ENCODE results near the gene CASP7.
A peak's percentile ranks its signal among the peaks of the same experiment; 100 is the strongest.

CASP7 gene

GRCh38 chr10:113666682-113667252 lies 12.9 kb upstream of the CASP7 start:
- DNase-seq = peak; percentile 68

DNA sequence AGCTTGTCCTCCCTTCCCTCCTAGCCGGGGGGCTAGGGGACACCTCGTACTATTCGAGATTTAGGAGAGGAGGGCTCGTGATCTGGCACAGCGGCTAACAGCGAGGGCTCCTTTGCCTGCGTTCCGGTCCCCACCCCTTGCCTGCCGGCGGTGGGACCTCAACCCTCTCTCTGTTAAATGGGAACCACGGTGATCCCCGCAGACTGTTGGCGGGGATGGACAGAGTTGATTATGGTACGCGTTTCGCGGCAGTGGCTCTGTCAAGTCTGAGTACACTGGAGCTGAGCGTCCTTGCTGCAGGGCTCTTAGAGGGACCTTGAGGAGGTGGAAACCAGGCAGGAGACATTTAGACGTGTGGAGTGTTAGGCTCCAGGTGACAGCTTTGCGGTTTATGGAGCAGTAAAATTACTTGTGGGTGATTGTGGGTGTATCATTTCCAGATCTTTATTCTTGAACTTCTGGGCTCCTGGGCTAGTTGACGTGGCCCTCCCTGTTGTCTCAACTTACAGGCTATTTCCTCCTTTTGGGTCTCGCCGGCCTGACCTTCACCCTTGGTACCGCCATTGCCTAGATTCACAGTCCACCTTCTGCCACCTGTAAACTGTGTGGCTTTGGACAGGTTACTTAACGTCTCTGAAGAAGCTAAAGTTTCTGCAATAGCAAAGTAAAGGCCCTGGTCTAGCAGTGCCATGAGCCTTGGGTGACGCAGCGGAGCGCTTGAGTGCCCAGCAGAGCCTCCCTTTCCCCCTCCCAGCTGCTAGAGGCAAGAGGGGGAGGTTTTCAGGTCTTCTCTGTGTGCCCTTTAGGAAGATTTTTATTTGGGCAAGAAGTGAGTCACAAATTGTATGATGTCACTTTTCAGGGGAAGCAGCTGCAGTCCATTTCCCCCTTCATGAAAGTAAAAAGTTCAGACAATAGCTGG lies 739 bp downstream of the CASP7 start:
- DNase-seq = peak; percentile 35

DNA sequence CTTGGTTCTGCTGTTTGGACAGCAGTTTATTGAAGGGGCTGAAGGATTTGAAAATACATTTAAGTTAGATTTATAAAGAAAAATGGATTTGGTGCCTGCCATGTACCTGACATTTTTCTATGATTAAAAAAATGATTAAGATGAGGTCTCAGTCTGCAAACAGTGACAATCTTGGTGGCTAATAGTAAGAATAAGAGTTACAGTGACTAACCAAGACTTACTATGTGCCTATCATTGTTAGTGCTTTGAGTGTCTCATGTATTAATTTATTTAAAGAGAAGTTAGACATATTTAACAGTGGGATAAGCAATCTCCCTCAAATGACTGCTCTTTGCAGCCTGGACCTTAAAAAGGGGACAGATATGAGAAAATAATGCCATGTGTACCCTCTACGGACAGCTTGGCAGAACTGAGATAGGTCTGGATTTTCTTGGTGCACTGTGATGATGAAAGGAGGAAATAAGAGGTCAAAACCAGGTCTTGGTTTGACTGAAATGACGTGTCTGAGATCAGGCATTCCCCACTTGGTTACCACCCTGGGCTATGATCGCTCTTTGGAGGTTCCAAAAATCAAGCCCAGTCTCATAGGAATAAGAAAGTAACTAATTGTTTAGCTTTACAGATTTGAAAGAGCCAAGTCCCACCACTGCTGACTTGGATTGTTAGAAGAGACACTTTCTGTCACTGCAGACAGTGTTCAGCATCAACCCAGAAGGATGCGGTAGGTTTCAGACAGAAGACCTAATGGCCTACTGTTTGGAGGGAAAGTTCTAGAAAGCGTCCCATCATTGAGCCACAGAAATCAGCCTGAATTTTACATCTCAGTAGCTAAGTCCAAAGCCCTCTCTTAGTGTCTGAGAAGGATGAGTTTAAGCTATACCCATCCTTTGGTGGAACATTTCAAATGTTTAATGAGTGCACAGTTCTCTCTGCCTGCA lies 2.1 kb downstream of the CASP7 start:
- peak; percentile 73 for DNase-seq

- no peak for DNase-seq
Observed at GRCh38 chr10:113683300-113683699, 3.6 kb downstream of the CASP7 start.

GRCh38 chr10:113686028-113686427 lies 6.3 kb downstream of the CASP7 start:
- DNase-seq = no peak

- DNase-seq = no peak
Observed at GRCh38 chr10:113687037-113687436, 7.3 kb downstream of the CASP7 start.

GRCh38 chr10:113689057-113689456 lies 9.3 kb downstream of the CASP7 start:
- no peak for DNase-seq

DNA sequence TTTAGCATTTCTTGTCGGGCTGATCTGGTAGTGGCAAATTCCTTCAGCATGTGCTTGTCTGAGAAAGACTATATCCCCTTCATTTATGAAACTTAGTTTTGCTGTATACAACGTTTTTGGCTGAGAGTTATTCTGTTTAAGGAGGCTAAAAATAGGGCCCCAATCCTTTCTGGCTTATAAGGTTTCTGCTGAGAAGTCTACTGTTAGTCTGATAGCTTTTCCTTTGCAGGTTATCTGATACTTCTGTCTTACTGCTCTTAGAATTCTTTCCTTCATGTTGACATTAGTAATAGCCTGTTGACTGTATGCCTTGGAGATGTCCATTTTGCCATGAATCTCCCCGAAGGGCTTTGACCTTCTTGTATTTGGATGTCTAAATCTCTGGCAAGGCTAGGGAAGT lies 9.9 kb downstream of the CASP7 start:
- DNase-seq = no peak

GRCh38 chr10:113690749-113691148 lies 11.0 kb downstream of the CASP7 start:
- no peak for DNase-seq

- DNase-seq = no peak
Observed at GRCh38 chr10:113691381-113691780, 11.7 kb downstream of the CASP7 start.

- DNase-seq = no peak
Observed at GRCh38 chr10:113692271-113692670, 12.6 kb downstream of the CASP7 start.

- DNase-seq = no peak
Observed at GRCh38 chr10:113693348-113693747, 13.6 kb downstream of the CASP7 start.

GRCh38 chr10:113695691-113696090 lies 16.0 kb downstream of the CASP7 start:
- no peak for DNase-seq

DNA sequence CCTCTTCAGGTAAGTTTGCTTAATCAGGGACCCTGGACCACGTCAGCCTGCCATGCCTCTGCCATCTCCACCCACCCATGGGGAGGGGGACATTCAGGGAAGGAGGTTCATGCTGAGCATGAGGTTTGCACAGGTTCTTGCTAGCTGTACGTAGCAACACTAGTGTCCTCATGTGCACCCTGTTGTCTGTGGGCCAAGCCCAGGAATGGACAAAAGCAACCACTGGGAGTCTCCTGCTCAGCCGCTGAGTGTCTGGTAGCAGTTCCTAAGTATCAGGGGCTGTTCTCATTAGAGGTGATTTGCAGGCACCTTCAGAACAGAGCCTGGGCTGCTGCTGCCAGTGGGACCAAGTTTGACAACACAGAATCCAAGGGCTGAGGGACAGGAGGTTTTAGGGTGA lies 17.9 kb downstream of the CASP7 start:
- DNase-seq = no peak

DNA sequence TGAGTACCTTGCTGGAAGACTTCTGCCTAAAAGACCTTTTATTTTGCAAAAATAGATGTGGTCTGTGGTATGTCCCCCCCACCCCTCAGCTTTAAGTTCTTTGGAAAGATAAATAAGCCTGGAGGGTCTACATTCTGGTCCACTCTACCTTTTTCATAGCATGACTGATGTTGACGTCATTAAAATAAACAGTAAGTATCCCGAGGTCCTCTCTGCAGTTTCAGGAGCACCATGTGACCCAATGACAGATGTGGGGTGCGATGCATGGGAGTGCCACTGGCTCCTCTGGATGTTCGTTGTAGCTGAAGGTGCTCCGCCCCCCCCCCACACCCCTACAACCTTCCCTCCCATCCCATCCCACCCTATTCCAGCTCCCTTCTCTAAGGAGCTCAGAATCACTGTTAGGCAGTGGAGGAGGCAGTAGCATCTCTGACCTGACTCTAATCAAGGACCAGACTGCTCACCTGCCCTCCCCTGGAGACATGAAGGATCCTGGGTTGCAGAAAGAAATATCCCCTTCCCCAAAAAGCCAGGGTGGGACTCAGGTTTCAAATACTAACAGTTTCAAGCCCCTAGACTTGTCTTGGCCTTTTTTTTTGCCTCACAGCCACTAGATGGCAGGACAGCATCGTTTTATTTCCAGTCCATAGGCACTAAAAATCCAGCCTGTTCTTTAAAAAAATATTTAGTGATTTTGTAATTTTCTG lies 25.1 kb downstream of the CASP7 start:
- DNase-seq = peak; percentile 27

DNA sequence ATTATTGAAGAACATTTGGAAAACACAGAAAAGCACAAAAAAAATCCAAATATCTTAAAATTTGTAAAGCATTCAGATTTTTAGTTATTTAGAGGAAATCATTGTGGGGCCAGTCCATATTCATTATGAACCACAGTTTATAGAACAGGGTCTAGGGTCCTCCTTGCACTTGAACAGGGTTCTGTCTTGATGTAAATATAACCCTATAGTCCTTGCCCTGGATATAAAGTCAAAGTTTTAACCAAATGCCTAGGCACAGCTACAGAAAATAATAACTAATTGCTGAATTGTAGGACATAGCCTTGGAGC lies 25.6 kb downstream of the CASP7 start:
- DNase-seq = no peak

DNA sequence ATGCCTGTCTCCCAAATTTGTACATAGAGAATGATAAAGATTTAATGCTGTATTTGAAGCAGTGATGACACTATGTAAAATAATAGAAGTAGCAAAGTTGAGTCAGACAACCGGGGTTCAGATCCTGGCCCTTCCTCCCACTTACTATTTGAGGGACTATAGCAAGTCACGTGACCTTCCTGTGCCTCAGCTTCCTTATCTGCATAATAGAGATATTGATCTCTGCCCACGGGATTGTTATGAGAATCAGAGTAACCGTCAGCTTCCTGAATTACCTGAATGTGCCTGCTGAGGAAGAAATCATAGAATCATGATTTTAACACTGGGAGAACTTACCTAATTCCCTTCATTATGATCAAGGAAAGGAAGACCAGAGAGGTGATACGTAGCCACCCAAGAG lies 26.9 kb downstream of the CASP7 start:
- no peak for DNase-seq

DNA sequence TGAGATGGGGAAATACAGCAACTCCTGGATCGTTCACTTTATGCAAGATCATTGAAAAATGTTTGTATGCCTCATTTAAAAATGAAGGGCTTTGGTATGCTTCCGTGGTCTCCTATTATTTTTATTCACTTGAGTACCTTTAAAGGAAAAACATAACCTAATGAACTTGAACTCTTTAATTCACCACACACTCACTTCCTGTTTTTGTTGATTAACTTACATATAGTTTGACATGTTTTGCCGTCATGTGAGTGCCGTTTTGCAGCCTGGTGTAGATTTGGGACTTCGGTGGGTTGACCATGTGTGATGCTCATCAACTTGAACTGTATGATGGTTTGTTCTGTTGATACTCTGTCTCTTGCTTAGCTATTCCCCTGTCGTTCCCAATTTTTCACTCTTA lies 28.9 kb downstream of the CASP7 start:
- DNase-seq = no peak

DNA sequence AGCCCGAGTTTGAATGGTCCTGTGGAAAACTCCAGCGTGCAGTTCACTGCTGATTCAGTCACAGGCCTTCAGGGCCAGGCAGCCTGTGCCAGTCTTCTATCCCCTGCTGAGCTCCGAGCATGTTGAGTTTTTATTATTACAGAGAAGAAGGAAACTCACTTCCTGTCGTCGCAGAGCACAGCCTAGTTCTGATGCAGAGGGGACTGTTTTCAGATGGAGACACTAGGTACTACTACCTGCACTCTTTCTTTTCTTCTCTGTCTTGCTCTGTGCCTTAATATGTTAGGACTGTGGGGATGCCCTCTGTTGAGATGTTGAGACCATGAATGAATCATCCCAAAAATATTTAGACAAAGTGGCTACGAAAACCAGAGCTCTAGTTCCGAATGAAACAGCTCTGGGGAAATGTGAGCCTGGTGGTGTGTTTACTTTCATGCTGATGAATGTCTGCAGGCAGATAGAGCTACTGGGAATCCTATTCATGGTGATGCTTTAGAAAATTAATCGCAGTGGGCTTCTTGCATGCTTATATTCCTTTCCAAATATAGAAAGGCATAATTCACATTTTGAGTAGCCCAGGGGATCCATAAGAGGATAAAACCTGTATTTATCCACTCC lies 29.6 kb downstream of the CASP7 start:
- DNase-seq = no peak

GRCh38 chr10:113711142-113711541 lies 31.4 kb downstream of the CASP7 start:
- no peak for DNase-seq

GRCh38 chr10:113712024-113712423 lies 32.3 kb downstream of the CASP7 start:
- DNase-seq = no peak
